ENCODE data around the gene GLTP.
"Not testable (repeated sequence)": the region's sequence is repeated elsewhere in the genome, so short reads cannot be mapped to it uniquely, and the experiment has no call there.

The GLTP gene

GRCh38 chr12:109876406-109876805, 3.9 kb downstream of the GLTP start:
- no peak for DNase-seq

GRCh38 chr12:109875572-109876131, 4.7 kb downstream of the GLTP start:
- no peak for DNase-seq

- DNase-seq: no peak
These were observed 6.7 kb downstream of the GLTP start for GRCh38 chr12:109873653-109874052.

GRCh38 chr12:109871668-109872314, 8.6 kb downstream of the GLTP start:
- no peak for DNase-seq

GRCh38 chr12:109870648-109871047, 9.7 kb downstream of the GLTP start:
- no peak for DNase-seq

GRCh38 chr12:109868182-109869051, 11.9 kb downstream of the GLTP start:
- no peak for DNase-seq

GRCh38 chr12:109864916-109865315, 15.4 kb downstream of the GLTP start:
- DNase-seq: no peak

GRCh38 chr12:109863847-109864712, 16.3 kb downstream of the GLTP start:
- DNase-seq: no peak

GRCh38 chr12:109862491-109862890, 17.9 kb downstream of the GLTP start:
- DNase-seq: not testable (repeated sequence)

- DNase-seq: no peak
These were observed 18.5 kb downstream of the GLTP start for GRCh38 chr12:109861689-109862314.

- no peak for DNase-seq
These were observed 19.4 kb downstream of the GLTP start for GRCh38 chr12:109860977-109861376.

GRCh38 chr12:109858764-109859163, 21.6 kb downstream of the GLTP start:
- no peak for DNase-seq

GRCh38 chr12:109857715-109858114, 22.6 kb downstream of the GLTP start:
- no peak for DNase-seq

- no peak for DNase-seq
These were observed 25.0 kb downstream of the GLTP start for GRCh38 chr12:109855377-109855776.

- not testable (repeated sequence) for DNase-seq
These were observed 29.8 kb downstream of the GLTP start for GRCh38 chr12:109850518-109850917.

- no peak for DNase-seq
These were observed 33.1 kb downstream of the GLTP start for GRCh38 chr12:109847142-109847735.

- DNase-seq: no peak
These were observed 34.5 kb downstream of the GLTP start for GRCh38 chr12:109845824-109846205.

- peak; percentile 90 for DNase-seq
These were observed 35.1 kb downstream of the GLTP start for GRCh38 chr12:109844983-109845823.

GRCh38 chr12:109844091-109844490, 36.2 kb downstream of the GLTP start:
- no peak for DNase-seq

GRCh38 chr12:109842021-109842420, 38.3 kb downstream of the GLTP start:
- no peak for DNase-seq

GRCh38 chr12:109841356-109841755, 39.0 kb downstream of the GLTP start:
- DNase-seq: no peak

Measured in left hindlimb (tissue), 1 donor.